Measurements from ENCODE around the gene HES4. TPM values are rescaled to one million over a fixed set of nuclear protein-coding genes. Genes with fewer than 3 reads are reported as not detected.

Gene HES4
- total and polyA plus RNA-seq, 2 of the 13 experiments (the other 11 are each of a cell fraction or from before 2014, with no cell fraction given): 8.8 to 10.6 TPM

DNA sequence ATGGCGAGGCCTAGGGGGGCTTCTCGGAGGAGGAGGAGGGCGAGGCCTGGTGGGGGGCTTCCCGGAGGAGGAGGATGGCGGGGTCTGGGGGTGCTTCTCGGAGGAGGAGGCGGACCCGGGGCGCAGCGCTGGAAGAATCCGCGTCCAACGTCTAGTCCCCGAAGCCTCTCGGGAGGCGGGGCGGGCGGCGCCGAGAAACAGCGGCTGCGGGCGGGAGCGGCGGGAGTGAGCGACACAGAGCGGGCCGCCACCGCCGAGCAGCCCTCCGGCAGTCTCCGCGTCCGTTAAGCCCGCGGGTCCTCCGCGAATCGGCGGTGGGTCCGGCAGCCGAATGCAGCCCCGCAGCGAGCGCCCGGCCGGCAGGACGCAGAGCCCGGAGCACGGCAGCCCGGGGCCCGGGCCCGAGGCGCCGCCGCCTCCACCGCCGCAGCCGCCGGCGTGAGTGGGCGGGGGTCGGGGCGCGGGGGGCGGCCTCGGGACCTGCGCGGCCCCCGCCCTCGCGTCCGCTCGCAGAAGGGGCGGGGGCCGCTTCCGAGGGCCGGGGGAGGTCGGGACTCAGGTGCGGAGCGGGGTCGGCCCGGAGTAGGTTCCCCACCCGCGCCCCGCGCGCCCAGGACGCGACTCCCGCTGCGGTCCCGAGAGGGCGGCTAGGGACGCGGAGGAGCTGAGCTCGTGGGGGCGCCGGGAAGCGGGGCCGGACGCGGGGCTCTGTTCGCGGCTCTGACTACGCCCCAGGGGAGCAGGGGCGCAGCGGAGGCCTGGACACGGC lies 39.4 kb downstream of the HES4 start, which contains the start of gene KLHL17 (continued):
- TF ChIP-seq ARID3A (IDR thresholded peaks at IDR 0.05; ENCODE audit: low read depth, low read length): no peak
- TF ChIP-seq IRX3 (CRISPR knock-in tag; IDR thresholded peaks at IDR 0.05; ENCODE audit: borderline replicate concordance, low read depth): no peak
- TF ChIP-seq HOMEZ (CRISPR knock-in tag; IDR thresholded peaks at IDR 0.05; ENCODE audit: low read depth): no peak
- peak; percentile 82; the same call in 1 of the 2 replicates for TF ChIP-seq ZNF777 (CRISPR knock-in tag; IDR thresholded peaks at IDR 0.05)
- no peak for TF ChIP-seq BRCA1 (CRISPR knock-in tag; IDR thresholded peaks at IDR 0.05)
- no peak for TF ChIP-seq TAF15 (IDR thresholded peaks at IDR 0.05; ENCODE audit: low read depth, low read length, poor library complexity, severe bottlenecking)
- TF ChIP-seq ZKSCAN5 (CRISPR knock-in tag; IDR thresholded peaks at IDR 0.05): no peak
- TF ChIP-seq YY1 (IDR thresholded peaks at IDR 0.05; ENCODE audit: insufficient read depth, insufficient replicate concordance, low read depth, low read length): peak; percentile 39
- no peak for TF ChIP-seq ZNF883 (CRISPR knock-in tag; IDR thresholded peaks at IDR 0.05; ENCODE audit: not compliant biosample characterization)
- TF ChIP-seq KDM1A (CRISPR knock-in tag; IDR thresholded peaks at IDR 0.05): peak; percentile 53; the same call in 1 of the 2 replicates
- TF ChIP-seq, protein P1, sequence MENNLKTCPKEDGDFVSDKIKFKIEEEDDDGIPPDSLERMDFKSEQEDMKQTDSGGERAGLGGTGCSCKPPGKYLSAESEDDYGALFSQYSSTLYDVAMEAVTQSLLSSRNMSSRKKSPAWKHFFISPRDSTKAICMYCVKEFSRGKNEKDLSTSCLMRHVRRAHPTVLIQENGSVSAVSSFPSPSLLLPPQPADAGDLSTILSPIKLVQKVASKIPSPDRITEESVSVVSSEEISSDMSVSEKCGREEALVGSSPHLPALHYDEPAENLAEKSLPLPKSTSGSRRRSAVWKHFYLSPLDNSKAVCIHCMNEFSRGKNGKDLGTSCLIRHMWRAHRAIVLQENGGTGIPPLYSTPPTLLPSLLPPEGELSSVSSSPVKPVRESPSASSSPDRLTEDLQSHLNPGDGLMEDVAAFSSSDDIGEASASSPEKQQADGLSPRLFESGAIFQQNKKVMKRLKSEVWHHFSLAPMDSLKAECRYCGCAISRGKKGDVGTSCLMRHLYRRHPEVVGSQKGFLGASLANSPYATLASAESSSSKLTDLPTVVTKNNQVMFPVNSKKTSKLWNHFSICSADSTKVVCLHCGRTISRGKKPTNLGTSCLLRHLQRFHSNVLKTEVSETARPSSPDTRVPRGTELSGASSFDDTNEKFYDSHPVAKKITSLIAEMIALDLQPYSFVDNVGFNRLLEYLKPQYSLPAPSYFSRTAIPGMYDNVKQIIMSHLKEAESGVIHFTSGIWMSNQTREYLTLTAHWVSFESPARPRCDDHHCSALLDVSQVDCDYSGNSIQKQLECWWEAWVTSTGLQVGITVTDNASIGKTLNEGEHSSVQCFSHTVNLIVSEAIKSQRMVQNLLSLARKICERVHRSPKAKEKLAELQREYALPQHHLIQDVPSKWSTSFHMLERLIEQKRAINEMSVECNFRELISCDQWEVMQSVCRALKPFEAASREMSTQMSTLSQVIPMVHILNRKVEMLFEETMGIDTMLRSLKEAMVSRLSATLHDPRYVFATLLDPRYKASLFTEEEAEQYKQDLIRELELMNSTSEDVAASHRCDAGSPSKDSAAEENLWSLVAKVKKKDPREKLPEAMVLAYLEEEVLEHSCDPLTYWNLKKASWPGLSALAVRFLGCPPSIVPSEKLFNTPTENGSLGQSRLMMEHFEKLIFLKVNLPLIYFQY (CRISPR knock-in tag; IDR thresholded peaks at IDR 0.05; ENCODE audit: borderline replicate concordance): no peak
- TF ChIP-seq, protein P2, sequence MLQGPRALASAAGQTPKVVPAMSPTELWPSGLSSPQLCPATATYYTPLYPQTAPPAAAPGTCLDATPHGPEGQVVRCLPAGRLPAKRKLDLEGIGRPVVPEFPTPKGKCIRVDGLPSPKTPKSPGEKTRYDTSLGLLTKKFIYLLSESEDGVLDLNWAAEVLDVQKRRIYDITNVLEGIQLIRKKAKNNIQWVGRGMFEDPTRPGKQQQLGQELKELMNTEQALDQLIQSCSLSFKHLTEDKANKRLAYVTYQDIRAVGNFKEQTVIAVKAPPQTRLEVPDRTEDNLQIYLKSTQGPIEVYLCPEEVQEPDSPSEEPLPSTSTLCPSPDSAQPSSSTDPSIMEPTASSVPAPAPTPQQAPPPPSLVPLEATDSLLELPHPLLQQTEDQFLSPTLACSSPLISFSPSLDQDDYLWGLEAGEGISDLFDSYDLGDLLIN (CRISPR knock-in tag; IDR thresholded peaks at IDR 0.05; ENCODE audit: borderline replicate concordance): no peak
- TF ChIP-seq GABPA (IDR thresholded peaks at IDR 0.05; ENCODE audit: low read depth, low read length): no peak
- TF ChIP-seq GABPA (CRISPR knock-in tag; IDR thresholded peaks at IDR 0.05; ENCODE audit: low read depth): peak; percentile 37; the same call in 1 of the 2 replicates
- TF ChIP-seq IKZF1 (IDR thresholded peaks at IDR 0.05): no peak
- TF ChIP-seq, protein P3, sequence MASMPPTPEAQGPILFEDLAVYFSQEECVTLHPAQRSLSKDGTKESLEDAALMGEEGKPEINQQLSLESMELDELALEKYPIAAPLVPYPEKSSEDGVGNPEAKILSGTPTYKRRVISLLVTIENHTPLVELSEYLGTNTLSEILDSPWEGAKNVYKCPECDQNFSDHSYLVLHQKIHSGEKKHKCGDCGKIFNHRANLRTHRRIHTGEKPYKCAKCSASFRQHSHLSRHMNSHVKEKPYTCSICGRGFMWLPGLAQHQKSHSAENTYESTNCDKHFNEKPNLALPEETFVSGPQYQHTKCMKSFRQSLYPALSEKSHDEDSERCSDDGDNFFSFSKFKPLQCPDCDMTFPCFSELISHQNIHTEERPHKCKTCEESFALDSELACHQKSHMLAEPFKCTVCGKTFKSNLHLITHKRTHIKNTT (CRISPR knock-in tag; IDR thresholded peaks at IDR 0.05): no peak

Measured in HepG2 (cell line).